Vagina (tissue), 2 donors: Measurements from ENCODE around the gene MAGI3. TPM values are rescaled to one million over a fixed set of nuclear protein-coding genes. Genes with fewer than 3 reads are reported as not detected.

Experiments used
- DNase-seq, 2 donors: peaks; one replicate each; pipeline ENCODE4 v3.0.0-alpha.2; 2017; ENCODE audit errors: extremely low spot score in 2 of 2
- H3K27ac ChIP-seq: fragments of 200-600 bp; sonication (generic); one replicate; pipeline ENCODE4 v1.5.1; 2019
- H3K27me3 ChIP-seq: fragments of 200-600 bp; sonication (generic); one replicate; pipeline ENCODE4 v1.5.1; 2019
- H3K36me3 ChIP-seq, 2 donors: fragments of 200-600 bp; sonication (generic); one replicate each; pipeline ENCODE4 v1.5.1; 2017 to 2019
- H3K4me1 ChIP-seq: fragments of 200-600 bp; sonication (generic); one replicate; pipeline ENCODE4 v1.5.1; 2019
- H3K4me3 ChIP-seq, 2 donors: fragments of 200-600 bp; sonication (generic); 1 replicate in 1 of 2; 2 replicates in 1 of 2; pipeline ENCODE4 v1.5.1; 2016 to 2019
- H3K9me3 ChIP-seq: fragments of 200-600 bp; sonication (generic); one replicate; pipeline ENCODE4 v1.5.1; 2019
- CTCF ChIP-seq, 3 experiments: fragments of 450-650 bp in 2 of 3; fragments of 200-600 bp in 1 of 3; sonication (generic) in 1 of 3; IDR thresholded peaks; one replicate each; pipeline ENCODE4 v1.5.1; 2017 to 2019; ENCODE audit warnings: antibody characterized with exemption in 3 of 3, mild to moderate bottlenecking in 2 of 3, moderate library complexity in 2 of 3
- POLR2A ChIP-seq, 2 donors: fragments of 450-650 bp; IDR thresholded peaks; one replicate each; pipeline ENCODE4 v1.6.1; 2017; ENCODE audit warnings: antibody characterized with exemption in 2 of 2, mild to moderate bottlenecking in 2 of 2, moderate library complexity in 2 of 2
- POLR2AphosphoS5 ChIP-seq, 2 donors: sonication (generic); formaldehyde crosslinking; IDR thresholded peaks; one replicate each; pipeline ENCODE4 v1.9.0; 2017; ENCODE audit warnings: antibody characterized with exemption in 2 of 2, mild to moderate bottlenecking in 2 of 2, low read depth in 1 of 2; ENCODE audit not compliant: insufficient read depth in 1 of 2
- intact Hi-C: fragments of 100-400 bp; cut with DNase I; formaldehyde crosslinking; loops from one replicate; pipeline ENCODE4 v1.15.1; 2023
- total RNA-seq: library from RNA; depleted of rRNA; stranded (reverse); fragments of >200 nt; gene quantifications from one replicate; pipeline ENCODE4 v1.2.3, GENCODE V29; 2016

The MAGI3 gene
- total RNA-seq, 1 donor from 2014 or later, result 18.4 TPM

- intact Hi-C loops, result no loop called here
- DNase-seq, result no peak
- H3K9me3 ChIP-seq, result no peaks in the 10 kb centered on the region
These were observed 127.0 kb downstream of the MAGI3 start for GRCh38 chr1:113517346-113517745.

GRCh38 chr1:113517983-113518382 lies 127.7 kb downstream of the MAGI3 start:
- TF ChIP-seq CTCF (IDR thresholded peaks at IDR 0.05) (no peak), POLR2AphosphoS5 (IDR thresholded peaks at IDR 0.05; ENCODE audit: insufficient read depth in 1 of 2, low read depth in 1 of 2) (no peak), POLR2A (IDR thresholded peaks at IDR 0.05) (no peak)
- H3K27ac ChIP-seq, result no peak overlapping the region
- intact Hi-C loops, result no loop called here
- H3K4me3 ChIP-seq, result no peak overlapping the region
- H3K4me1 ChIP-seq, result peaks cover 7% of the 10 kb centered on the region
- no peak for DNase-seq
- H3K36me3 ChIP-seq, result no peaks in the 10 kb centered on the region
- no peaks in the 10 kb centered on the region for H3K9me3 ChIP-seq
- no peaks in the 10 kb centered on the region for H3K27me3 ChIP-seq

More at GRCh38 chr1:113517346-113517745, 127.0 kb downstream of the MAGI3 start:
- Histone ChIP-seq H3K27me3 (no peaks in the 10 kb centered on the region), H3K4me3 (no peak overlapping the region), H3K36me3 (no peaks in the 10 kb centered on the region), H3K4me1 (peaks cover 7% of the 10 kb centered on the region), H3K27ac (no peak overlapping the region)
- no peak for TF ChIP-seq CTCF (IDR thresholded peaks at IDR 0.05)
- TF ChIP-seq POLR2AphosphoS5 (IDR thresholded peaks at IDR 0.05; ENCODE audit: insufficient read depth in 1 of 2, low read depth in 1 of 2), result no peak
- TF ChIP-seq POLR2A (IDR thresholded peaks at IDR 0.05), result no peak

DNA sequence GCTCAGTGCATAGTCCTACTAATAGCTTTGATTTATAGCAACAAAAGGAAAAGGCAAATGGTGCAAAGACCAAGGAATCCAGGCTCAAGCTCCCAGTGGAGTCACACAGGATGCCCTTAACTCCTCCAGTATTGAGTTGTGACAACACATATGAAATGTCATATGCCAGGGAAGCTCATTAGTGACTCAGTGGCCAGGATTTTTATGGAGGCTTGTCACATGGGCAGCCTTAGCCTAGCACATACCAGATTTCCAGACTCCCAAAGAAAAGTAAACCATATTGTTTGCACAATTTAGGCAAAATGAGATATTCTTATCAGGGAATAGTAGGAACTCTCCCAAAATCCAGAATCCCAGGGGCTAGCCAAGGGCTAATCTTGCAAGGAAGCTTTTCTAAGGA lies 129.2 kb downstream of the MAGI3 start:
- no peak for DNase-seq
- Histone ChIP-seq H3K27ac (no peak overlapping the region), H3K27me3 (no peaks in the 10 kb centered on the region), H3K4me3 (no peak overlapping the region), H3K9me3 (no peaks in the 10 kb centered on the region), H3K4me1 (peaks cover 7% of the 10 kb centered on the region), H3K36me3 (no peaks in the 10 kb centered on the region)
- no peak for TF ChIP-seq CTCF (IDR thresholded peaks at IDR 0.05)
- intact Hi-C loops, result no loop called here

DNA sequence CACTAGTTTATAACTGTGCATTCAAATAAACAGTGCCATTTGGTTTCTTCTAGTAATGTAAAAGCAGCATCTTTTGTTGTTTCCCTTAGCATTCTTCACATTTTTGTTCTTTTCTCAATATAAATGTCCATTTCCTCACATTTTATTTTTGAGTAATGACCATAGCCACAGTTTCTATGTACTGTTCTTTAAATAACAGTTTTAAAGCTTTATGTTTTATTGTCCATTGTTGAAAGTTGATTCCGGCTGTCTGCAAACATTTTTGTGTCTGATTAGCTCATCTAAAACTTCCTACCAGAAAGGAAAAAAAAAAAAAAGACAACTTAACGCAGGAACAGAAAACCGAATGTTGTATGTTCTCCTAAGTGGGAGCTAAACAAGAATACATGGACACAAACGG lies 139.7 kb downstream of the MAGI3 start:
- Histone ChIP-seq H3K27me3 (no peaks in the 10 kb centered on the region), H3K4me3 (no peak overlapping the region), H3K9me3 (peaks cover 4% of the 10 kb centered on the region), H3K36me3 (no peaks in the 10 kb centered on the region), H3K4me1 (peaks cover 9% of the 10 kb centered on the region), H3K27ac (no peak overlapping the region)
- TF ChIP-seq POLR2A (IDR thresholded peaks at IDR 0.05) (no peak), CTCF (IDR thresholded peaks at IDR 0.05) (no peak), POLR2AphosphoS5 (IDR thresholded peaks at IDR 0.05; ENCODE audit: insufficient read depth in 1 of 2, low read depth in 1 of 2) (no peak)
- intact Hi-C loops, result no loop called here
- no peak for DNase-seq

DNA sequence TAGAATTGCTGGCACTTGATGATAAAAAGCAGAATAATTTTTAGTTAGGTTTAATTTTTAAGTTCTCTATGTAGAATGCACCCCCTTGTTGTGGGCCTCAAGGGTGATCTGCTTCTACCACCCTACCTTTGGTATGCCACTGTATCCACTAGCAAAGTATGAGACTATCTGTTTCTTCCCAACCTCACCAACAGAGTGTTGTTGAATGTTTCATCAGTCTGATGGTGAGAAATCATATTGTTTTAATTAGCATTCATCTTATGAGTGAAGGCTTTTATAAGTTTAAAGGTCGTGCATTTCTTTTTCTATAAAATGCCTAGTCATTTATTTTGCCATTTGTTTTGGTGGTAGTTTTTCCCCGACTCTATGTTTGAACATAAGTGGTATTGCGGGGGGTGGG lies 141.0 kb downstream of the MAGI3 start:
- TF ChIP-seq POLR2A (IDR thresholded peaks at IDR 0.05) (no peak), CTCF (IDR thresholded peaks at IDR 0.05) (no peak)
- intact Hi-C loops, result no loop called here
- H3K27ac ChIP-seq, result no peak overlapping the region
- peaks cover 11% of the 10 kb centered on the region for H3K4me1 ChIP-seq
- no peaks in the 10 kb centered on the region for H3K27me3 ChIP-seq
- H3K4me3 ChIP-seq, result no peak overlapping the region
- DNase-seq, result no peak
- H3K36me3 ChIP-seq, result no peaks in the 10 kb centered on the region
- H3K9me3 ChIP-seq, result peaks cover 4% of the 10 kb centered on the region
